WTC11 (cell line): ENCODE results near the gene HCN1. TPM values are rescaled to one million over a fixed set of nuclear protein-coding genes. Genes with fewer than 3 reads are reported as not detected.
"Not testable (repeated sequence)": the region's sequence is repeated elsewhere in the genome, so short reads cannot be mapped to it uniquely, and the experiment has no call there.

Source experiments
- ATAC-seq: fragments of 200-7000 bp; cut with Tn5 transposase; 2 replicates; pipeline ENCODE4 v1.10.0; 2021; ENCODE audit warnings: mild to moderate bottlenecking, moderate library complexity
- CTCF ChIA-PET: fragments of 300-600 bp; sonication (Branson Sonifier 250); formaldehyde crosslinking; loops from one replicate; lab custom pipeline; 2021; ENCODE audit warnings: antibody characterized with exemption; lab: Charles Lee
- POLR2A ChIA-PET: fragments of 350-600 bp; sonication (Branson Sonifier 250); formaldehyde crosslinking; loops from one replicate; lab custom pipeline; 2021; ENCODE audit warnings: antibody characterized with exemption; lab: Charles Lee
- DNase-seq: peaks from one replicate; pipeline ENCODE4 v3.0.0; 2021; ENCODE audit warnings: low spot score
- H3K27ac Mint-ChIP-seq: 2 replicates; pipeline ENCODE4 v1.8.0; 2021; ENCODE audit warnings: mixed read lengths
- H3K27me3 Mint-ChIP-seq: 2 replicates; pipeline ENCODE4 v1.8.0; 2021; ENCODE audit warnings: low read depth, mild to moderate bottlenecking, moderate library complexity, mixed read lengths
- H3K36me3 Mint-ChIP-seq: 2 replicates; pipeline ENCODE4 v1.8.0; 2021; ENCODE audit warnings: mixed read lengths
- H3K4me1 Mint-ChIP-seq: 2 replicates; pipeline ENCODE4 v1.8.0; 2022; ENCODE audit warnings: mixed read lengths
- H3K4me3 Mint-ChIP-seq: 2 replicates; pipeline ENCODE4 v1.8.0; 2021; ENCODE audit warnings: mild to moderate bottlenecking, moderate library complexity, mixed read lengths
- H3K9me3 Mint-ChIP-seq: 2 replicates; pipeline ENCODE4 v1.8.0; 2021; ENCODE audit warnings: mixed read lengths
- AR ChIP-seq: fragments of 250-450 bp; sonication (Bioruptor Pico); IDR thresholded peaks from 2 replicates; pipeline ENCODE4 v1.9.0; 2021; ENCODE audit warnings: mild to moderate bottlenecking
- E2F4 ChIP-seq: sonication (generic); formaldehyde crosslinking; IDR thresholded peaks from 2 replicates; pipeline ENCODE4 v1.8.1; 2022; ENCODE audit warnings: low read depth, mild to moderate bottlenecking, moderate library complexity, missing genetic modification reagents, borderline replicate concordance
- ELF4 ChIP-seq: sonication (generic); formaldehyde crosslinking; IDR thresholded peaks from 2 replicates; pipeline ENCODE4 v1.8.1; 2022; ENCODE audit warnings: low read depth, mild to moderate bottlenecking, moderate library complexity, missing genetic modification reagents
- JAZF1 ChIP-seq: fragments of 250-450 bp; sonication (Bioruptor Pico); IDR thresholded peaks from 2 replicates; pipeline ENCODE4 v1.9.0; 2021; ENCODE audit warnings: moderate library complexity, mild to moderate bottlenecking, inconsistent platforms
- KAT7 ChIP-seq: sonication (generic); formaldehyde crosslinking; IDR thresholded peaks from 2 replicates; pipeline ENCODE4 v1.8.1; 2023; ENCODE audit warnings: missing genetic modification reagents, mild to moderate bottlenecking, borderline replicate concordance
- NFE2L1 ChIP-seq: sonication (generic); formaldehyde crosslinking; IDR thresholded peaks from 2 replicates; pipeline ENCODE4 v1.8.1; 2023; ENCODE audit warnings: missing genetic modification reagents
- NR2C2 ChIP-seq: sonication (generic); formaldehyde crosslinking; IDR thresholded peaks from 2 replicates; pipeline ENCODE4 v1.8.0; 2022; ENCODE audit warnings: mild to moderate bottlenecking, missing genetic modification reagents
- NR3C1 ChIP-seq: sonication (generic); formaldehyde crosslinking; conservative IDR thresholded peaks from 2 replicates; pipeline ENCODE4 v1.8.1; 2023; ENCODE audit warnings: low read depth, mild to moderate bottlenecking, missing genetic modification reagents
- RELA ChIP-seq: sonication (generic); formaldehyde crosslinking; IDR thresholded peaks from 2 replicates; pipeline ENCODE4 v1.8.1; 2022; ENCODE audit warnings: missing genetic modification reagents, mild to moderate bottlenecking, borderline replicate concordance
- RORB ChIP-seq: fragments of 250-450 bp; sonication (Bioruptor Pico); IDR thresholded peaks from 2 replicates; pipeline ENCODE4 v1.9.0; 2021; ENCODE audit warnings: mild to moderate bottlenecking
- SMAD3 ChIP-seq: sonication (generic); formaldehyde crosslinking; IDR thresholded peaks from 2 replicates; pipeline ENCODE4 v1.8.0; 2022; ENCODE audit warnings: missing genetic modification reagents, mild to moderate bottlenecking, borderline replicate concordance
- SOX15 ChIP-seq: fragments of 250-450 bp; sonication (Bioruptor Pico); IDR thresholded peaks from 2 replicates; pipeline ENCODE4 v1.9.0; 2021; ENCODE audit warnings: mild to moderate bottlenecking
- TEAD1 ChIP-seq: sonication (generic); formaldehyde crosslinking; IDR thresholded peaks from 2 replicates; pipeline ENCODE4 v1.8.0; 2022; ENCODE audit warnings: mild to moderate bottlenecking, missing genetic modification reagents
- ZNF317 ChIP-seq: sonication (generic); formaldehyde crosslinking; IDR thresholded peaks from 2 replicates; pipeline ENCODE4 v1.8.1; 2023; ENCODE audit warnings: low read depth, mild to moderate bottlenecking, moderate library complexity, missing genetic modification reagents, borderline replicate concordance
- ZNF416 ChIP-seq: fragments of 250-450 bp; sonication (Bioruptor Pico); IDR thresholded peaks from 2 replicates; pipeline ENCODE4 v1.9.0; 2021; ENCODE audit warnings: mild to moderate bottlenecking, inconsistent platforms
- ZNF423 ChIP-seq: fragments of 250-450 bp; sonication (Bioruptor Pico); IDR thresholded peaks from 2 replicates; pipeline ENCODE4 v2.1.2; 2022; ENCODE audit warnings: mild to moderate bottlenecking, moderate library complexity
- total RNA-seq: library from RNA; stranded (reverse); gene quantifications from 3 replicates; pipeline ENCODE4 v1.2.3, GENCODE V29; 2021
- TF ChIP-seq, protein P1 (sequence below): sonication (generic); formaldehyde crosslinking; IDR thresholded peaks from 2 replicates; pipeline ENCODE4 v1.8.1; 2023; ENCODE audit warnings: mild to moderate bottlenecking, moderate library complexity, missing genetic modification reagents
- TF ChIP-seq, protein P2 (sequence below): sonication (generic); formaldehyde crosslinking; IDR thresholded peaks from 2 replicates; pipeline ENCODE4 v1.8.1; 2023; ENCODE audit warnings: mild to moderate bottlenecking, missing genetic modification reagents
- TF ChIP-seq, protein P3 (sequence below): sonication (generic); formaldehyde crosslinking; IDR thresholded peaks from 2 replicates; pipeline ENCODE4 v1.8.0; 2023; ENCODE audit warnings: mild to moderate bottlenecking, missing genetic modification reagents
- TF ChIP-seq, protein P4 (sequence below): sonication (generic); formaldehyde crosslinking; IDR thresholded peaks from 2 replicates; pipeline ENCODE4 v1.8.0; 2022; ENCODE audit warnings: mild to moderate bottlenecking, missing genetic modification reagents
- TF ChIP-seq, protein P5 (sequence below): fragments of 250-450 bp; sonication (Bioruptor Pico); IDR thresholded peaks from 2 replicates; pipeline ENCODE4 v1.9.0; 2021; ENCODE audit warnings: moderate library complexity, mild to moderate bottlenecking, inconsistent platforms, borderline replicate concordance
- TF ChIP-seq, protein P6 (sequence below): fragments of 250-450 bp; sonication (Bioruptor Pico); IDR thresholded peaks from 2 replicates; pipeline ENCODE4 v1.9.0; 2021; ENCODE audit warnings: mild to moderate bottlenecking

The HCN1 gene
- total RNA-seq, 1 experiment from 2014 or later: 2.2 TPM

DNA sequence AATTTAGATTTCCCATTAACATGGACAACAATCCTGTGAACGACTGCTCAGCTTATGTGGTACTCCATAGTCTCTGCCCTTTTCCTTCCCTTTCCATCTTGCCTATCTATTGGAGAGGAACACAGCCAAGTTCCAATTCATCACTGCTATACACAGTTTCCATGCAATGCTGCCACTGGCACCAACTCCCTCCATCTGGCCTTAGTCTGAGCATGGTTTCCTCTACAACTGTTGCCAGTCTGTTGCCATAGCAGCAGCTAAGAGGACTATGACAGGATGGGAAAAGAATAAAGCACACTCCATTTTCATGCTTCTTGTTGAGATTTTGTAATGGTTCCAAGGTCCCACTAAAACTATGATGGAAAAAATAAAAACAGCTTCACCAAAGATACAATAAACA, 189.0 kb downstream of the HCN1 start:
- Mint-ChIP-seq H3K27me3 (no peaks in the 10 kb centered on the region), H3K4me1 (no peaks in the 10 kb centered on the region), H3K9me3 (peaks cover 4% of the 10 kb centered on the region), H3K27ac (no peak overlapping the region), H3K36me3 (peaks cover 9% of the 10 kb centered on the region)
- POLR2A ChIA-PET: no interaction called here
- CTCF ChIA-PET: interaction anchor here (2.2 kb wide), 1 partner anchor 14 kb away, joined by 9 read pairs; no protein-coding TSS in a partner anchor
- ATAC-seq (no peak), DNase-seq (no peak)
- TF ChIP-seq, protein P1, sequence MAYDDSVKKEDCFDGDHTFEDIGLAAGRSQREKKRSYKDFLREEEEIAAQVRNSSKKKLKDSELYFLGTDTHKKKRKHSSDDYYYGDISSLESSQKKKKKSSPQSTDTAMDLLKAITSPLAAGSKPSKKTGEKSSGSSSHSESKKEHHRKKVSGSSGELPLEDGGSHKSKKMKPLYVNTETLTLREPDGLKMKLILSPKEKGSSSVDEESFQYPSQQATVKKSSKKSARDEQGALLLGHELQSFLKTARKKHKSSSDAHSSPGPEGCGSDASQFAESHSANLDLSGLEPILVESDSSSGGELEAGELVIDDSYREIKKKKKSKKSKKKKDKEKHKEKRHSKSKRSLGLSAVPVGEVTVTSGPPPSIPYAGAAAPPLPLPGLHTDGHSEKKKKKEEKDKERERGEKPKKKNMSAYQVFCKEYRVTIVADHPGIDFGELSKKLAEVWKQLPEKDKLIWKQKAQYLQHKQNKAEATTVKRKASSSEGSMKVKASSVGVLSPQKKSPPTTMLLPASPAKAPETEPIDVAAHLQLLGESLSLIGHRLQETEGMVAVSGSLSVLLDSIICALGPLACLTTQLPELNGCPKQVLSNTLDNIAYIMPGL (CRISPR knock-in tag): no peak
- TF ChIP-seq SOX15 (CRISPR knock-in tag): no peak
- TF ChIP-seq KAT7 (CRISPR knock-in tag): no peak
- TF ChIP-seq, protein P2, sequence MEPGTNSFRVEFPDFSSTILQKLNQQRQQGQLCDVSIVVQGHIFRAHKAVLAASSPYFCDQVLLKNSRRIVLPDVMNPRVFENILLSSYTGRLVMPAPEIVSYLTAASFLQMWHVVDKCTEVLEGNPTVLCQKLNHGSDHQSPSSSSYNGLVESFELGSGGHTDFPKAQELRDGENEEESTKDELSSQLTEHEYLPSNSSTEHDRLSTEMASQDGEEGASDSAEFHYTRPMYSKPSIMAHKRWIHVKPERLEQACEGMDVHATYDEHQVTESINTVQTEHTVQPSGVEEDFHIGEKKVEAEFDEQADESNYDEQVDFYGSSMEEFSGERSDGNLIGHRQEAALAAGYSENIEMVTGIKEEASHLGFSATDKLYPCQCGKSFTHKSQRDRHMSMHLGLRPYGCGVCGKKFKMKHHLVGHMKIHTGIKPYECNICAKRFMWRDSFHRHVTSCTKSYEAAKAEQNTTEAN (CRISPR knock-in tag): no peak
- no peak for TF ChIP-seq NFE2L1 (CRISPR knock-in tag)
- no peak for TF ChIP-seq E2F4
- TF ChIP-seq ELF4 (CRISPR knock-in tag): no peak
- no peak for TF ChIP-seq AR (CRISPR knock-in tag)
- no peak for TF ChIP-seq NR3C1 (CRISPR knock-in tag)
- TF ChIP-seq, all 79 proteins: peak for 0
- no peak overlapping the region for H3K4me3 Mint-ChIP-seq

DNA sequence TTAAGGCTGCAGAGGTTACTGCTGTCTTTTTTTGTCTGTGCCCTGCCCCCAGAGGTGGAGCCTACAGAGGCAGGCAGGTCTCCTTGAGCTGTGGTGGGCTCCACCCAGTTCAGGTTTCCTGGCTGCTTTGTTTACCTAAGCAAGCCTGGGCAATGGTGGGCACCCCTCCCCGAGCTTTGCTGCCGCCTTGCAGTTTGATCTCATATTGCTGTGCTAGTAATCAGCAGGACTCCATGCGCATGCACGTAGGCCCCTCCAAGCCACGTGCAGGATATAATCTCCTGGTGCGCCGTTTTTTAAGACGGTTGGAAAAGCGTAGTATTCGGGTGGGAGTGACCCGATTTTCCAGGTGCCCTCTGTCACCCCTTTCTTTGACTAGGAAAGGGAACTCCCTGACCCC, 197.2 kb downstream of the HCN1 start:
- CTCF ChIA-PET, H3K27ac Mint-ChIP-seq, H3K4me1 Mint-ChIP-seq, H3K4me3 Mint-ChIP-seq, ATAC-seq, DNase-seq, H3K27me3 Mint-ChIP-seq, POLR2A ChIA-PET: not testable (repeated sequence)
- Mint-ChIP-seq H3K9me3 (peaks cover 27% of the 10 kb centered on the region), H3K36me3 (peaks cover 19% of the 10 kb centered on the region)

DNA sequence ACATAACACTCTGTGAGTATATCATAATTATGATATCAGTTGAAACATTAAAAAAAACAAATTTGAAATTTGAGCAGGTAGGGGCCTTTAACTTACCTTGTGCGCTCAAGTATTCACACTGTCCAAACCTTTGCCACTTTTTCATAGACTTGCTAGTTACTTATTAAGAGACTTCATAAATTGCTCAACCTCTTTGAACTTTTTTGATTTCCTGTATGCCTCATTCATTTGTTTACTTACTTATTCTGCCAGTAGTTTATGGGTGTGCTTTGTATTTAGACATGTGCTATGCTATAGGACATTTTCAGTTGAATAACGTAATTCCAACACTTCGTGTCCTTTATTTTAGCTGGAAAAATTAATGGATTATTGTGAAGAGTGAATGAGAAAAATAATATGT, 204.8 kb downstream of the HCN1 start:
- Mint-ChIP-seq H3K27ac (no peak overlapping the region), H3K9me3 (no peaks in the 10 kb centered on the region), H3K4me3 (no peak overlapping the region), H3K36me3 (no peaks in the 10 kb centered on the region), H3K27me3 (no peaks in the 10 kb centered on the region), H3K4me1 (no peaks in the 10 kb centered on the region)
- ChIA-PET POLR2A (no interaction called here), CTCF (no interaction called here)
- ATAC-seq (no peak), DNase-seq (no peak)
- TF ChIP-seq, protein P3, sequence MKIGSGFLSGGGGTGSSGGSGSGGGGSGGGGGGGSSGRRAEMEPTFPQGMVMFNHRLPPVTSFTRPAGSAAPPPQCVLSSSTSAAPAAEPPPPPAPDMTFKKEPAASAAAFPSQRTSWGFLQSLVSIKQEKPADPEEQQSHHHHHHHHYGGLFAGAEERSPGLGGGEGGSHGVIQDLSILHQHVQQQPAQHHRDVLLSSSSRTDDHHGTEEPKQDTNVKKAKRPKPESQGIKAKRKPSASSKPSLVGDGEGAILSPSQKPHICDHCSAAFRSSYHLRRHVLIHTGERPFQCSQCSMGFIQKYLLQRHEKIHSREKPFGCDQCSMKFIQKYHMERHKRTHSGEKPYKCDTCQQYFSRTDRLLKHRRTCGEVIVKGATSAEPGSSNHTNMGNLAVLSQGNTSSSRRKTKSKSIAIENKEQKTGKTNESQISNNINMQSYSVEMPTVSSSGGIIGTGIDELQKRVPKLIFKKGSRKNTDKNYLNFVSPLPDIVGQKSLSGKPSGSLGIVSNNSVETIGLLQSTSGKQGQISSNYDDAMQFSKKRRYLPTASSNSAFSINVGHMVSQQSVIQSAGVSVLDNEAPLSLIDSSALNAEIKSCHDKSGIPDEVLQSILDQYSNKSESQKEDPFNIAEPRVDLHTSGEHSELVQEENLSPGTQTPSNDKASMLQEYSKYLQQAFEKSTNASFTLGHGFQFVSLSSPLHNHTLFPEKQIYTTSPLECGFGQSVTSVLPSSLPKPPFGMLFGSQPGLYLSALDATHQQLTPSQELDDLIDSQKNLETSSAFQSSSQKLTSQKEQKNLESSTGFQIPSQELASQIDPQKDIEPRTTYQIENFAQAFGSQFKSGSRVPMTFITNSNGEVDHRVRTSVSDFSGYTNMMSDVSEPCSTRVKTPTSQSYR (CRISPR knock-in tag): no peak
- TF ChIP-seq, protein P4, sequence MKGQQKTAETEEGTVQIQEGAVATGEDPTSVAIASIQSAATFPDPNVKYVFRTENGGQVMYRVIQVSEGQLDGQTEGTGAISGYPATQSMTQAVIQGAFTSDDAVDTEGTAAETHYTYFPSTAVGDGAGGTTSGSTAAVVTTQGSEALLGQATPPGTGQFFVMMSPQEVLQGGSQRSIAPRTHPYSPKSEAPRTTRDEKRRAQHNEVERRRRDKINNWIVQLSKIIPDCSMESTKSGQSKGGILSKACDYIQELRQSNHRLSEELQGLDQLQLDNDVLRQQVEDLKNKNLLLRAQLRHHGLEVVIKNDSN (CRISPR knock-in tag): no peak
- no peak for TF ChIP-seq ZNF317
- TF ChIP-seq, protein P5, sequence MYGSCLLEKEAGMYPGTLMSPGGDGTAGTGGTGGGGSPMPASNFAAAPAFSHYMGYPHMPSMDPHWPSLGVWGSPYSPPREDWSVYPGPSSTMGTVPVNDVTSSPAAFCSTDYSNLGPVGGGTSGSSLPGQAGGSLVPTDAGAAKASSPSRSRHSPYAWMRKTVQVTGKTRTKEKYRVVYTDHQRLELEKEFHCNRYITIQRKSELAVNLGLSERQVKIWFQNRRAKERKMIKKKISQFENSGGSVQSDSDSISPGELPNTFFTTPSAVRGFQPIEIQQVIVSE (CRISPR knock-in tag): no peak
- TF ChIP-seq ZNF423 (CRISPR knock-in tag): no peak
- no peak for TF ChIP-seq NR2C2
- TF ChIP-seq, protein P6, sequence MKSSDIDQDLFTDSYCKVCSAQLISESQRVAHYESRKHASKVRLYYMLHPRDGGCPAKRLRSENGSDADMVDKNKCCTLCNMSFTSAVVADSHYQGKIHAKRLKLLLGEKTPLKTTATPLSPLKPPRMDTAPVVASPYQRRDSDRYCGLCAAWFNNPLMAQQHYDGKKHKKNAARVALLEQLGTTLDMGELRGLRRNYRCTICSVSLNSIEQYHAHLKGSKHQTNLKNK (CRISPR knock-in tag): no peak
- no peak for TF ChIP-seq JAZF1 (CRISPR knock-in tag)
- TF ChIP-seq ZNF416 (CRISPR knock-in tag): no peak
- TF ChIP-seq RORB (CRISPR knock-in tag): no peak
- TF ChIP-seq SMAD3 (CRISPR knock-in tag): no peak
- TF ChIP-seq RELA (CRISPR knock-in tag): no peak
- TF ChIP-seq TEAD1 (CRISPR knock-in tag): no peak
